ENCODE results near the gene PPP1R2C. TPM values are rescaled to one million over a fixed set of nuclear protein-coding genes. Genes with fewer than 3 reads are reported as not detected.

PPP1R2C gene
- total and polyA plus RNA-seq, 2 of the 4 experiments (the other 2 are of a cell fraction) = not detected

- no peak overlapping the region for H3K4me2 ChIP-seq (ENCODE audit: low read depth, low read length)
- H2AK9ac ChIP-seq (replicated peaks; ENCODE audit: low read depth, low read length, poor library complexity) = no peak overlapping the region
- no peaks in the 10 kb centered on the region for H4K20me1 ChIP-seq (ENCODE audit: insufficient read depth, low read length)
- BruUV-seq (replicated peaks) = no TSS peak
- intact Hi-C loops (cut with micrococcal nuclease) = no loop called here
- no peaks in the 10 kb centered on the region for H3K9me1 ChIP-seq (ENCODE audit: insufficient read depth, low read length)
- no peaks in the 10 kb centered on the region for H3K9me3 ChIP-seq (ENCODE audit: control insufficient read depth, insufficient read depth, low read length)
- H3K27ac ChIP-seq (ENCODE audit: insufficient read depth, low read length) = no peak overlapping the region
- ATAC-seq (ENCODE audit: low read depth) = no peak
- no peak overlapping the region for H2AFZ ChIP-seq (replicated peaks; ENCODE audit: low read length, poor library complexity)
- H3K18ac ChIP-seq (ENCODE audit: low read depth, low read length) = no peak overlapping the region
- H3K79me1 ChIP-seq (ENCODE audit: low read depth in 1 of 2, low read length in 2 of 2) = no peaks in the 10 kb centered on the region
- in situ Hi-C loops (cut with MboI; ENCODE audit: low sequenced_read_pairs) = no loop called here
- H2BK20ac ChIP-seq (ENCODE audit: low read depth, low read length) = no peak overlapping the region
- no peak overlapping the region for H4K5ac ChIP-seq (ENCODE audit: low read depth, low read length)
- H3K4ac ChIP-seq (ENCODE audit: low read depth, low read length) = no peak overlapping the region
- ChIA-PET CTCF (no interaction called here), POLR2A (ENCODE audit: unreplicated experiment) (no interaction called here)
- H3K36me3 ChIP-seq (ENCODE audit: control insufficient read depth, insufficient read depth, low read length) = no peaks in the 10 kb centered on the region
- no peaks in the 10 kb centered on the region for H3K4me1 ChIP-seq (ENCODE audit: control insufficient read depth, insufficient read depth, low read length)
- H2AK5ac ChIP-seq (ENCODE audit: low read depth, low read length) = no peak overlapping the region
- H2BK15ac ChIP-seq (ENCODE audit: low read depth, low read length) = no peak overlapping the region
- no peak overlapping the region for H2BK5ac ChIP-seq (ENCODE audit: low read depth, low read length, poor library complexity, severe bottlenecking)
- no peak overlapping the region for H3K9ac ChIP-seq (ENCODE audit: low read depth, low read length)
- H3K27me3 ChIP-seq (ENCODE audit: control insufficient read depth, insufficient read depth, low read length) = no peaks in the 10 kb centered on the region
- no peak overlapping the region for H2BK120ac ChIP-seq (ENCODE audit: low read depth, low read length)
- dilution Hi-C loops (cut with HindIII; ENCODE audit: low sequenced_read_pairs, unreplicated experiment) = no loop called here
- H3K4me3 ChIP-seq (ENCODE audit: insufficient read depth, low read depth, low read length) = no peak overlapping the region
- no peak overlapping the region for H3K23ac ChIP-seq (ENCODE audit: low read depth, low read length)
- no peak overlapping the region for H4K8ac ChIP-seq (ENCODE audit: low read depth in 2 of 2, low read length in 2 of 2)
- TF ChIP-seq POLR2A (IDR thresholded peaks at IDR 0.05; ENCODE audit: low read depth, low read length) (no peak), MAZ (IDR thresholded peaks at IDR 0.05; ENCODE audit: borderline replicate concordance, low read depth, low read length) (no peak), MAFK (IDR thresholded peaks at IDR 0.05; ENCODE audit: low read depth, low read length) (no peak), BHLHE40 (IDR thresholded peaks at IDR 0.05; ENCODE audit: low read depth, low read length) (no peak), CEBPB (IDR thresholded peaks at IDR 0.05; ENCODE audit: low read depth, low read length) (no peak), SMC3 (IDR thresholded peaks at IDR 0.05; ENCODE audit: low read depth, low read length) (no peak), CHD1 (IDR thresholded peaks at IDR 0.05; ENCODE audit: low read depth, low read length) (no peak), RCOR1 (IDR thresholded peaks at IDR 0.05; ENCODE audit: insufficient replicate concordance, low read length) (no peak), CTCF (conservative IDR thresholded peaks at IDR 0.05; ENCODE audit: low read depth, low read length) (no peak), FOS (IDR thresholded peaks at IDR 0.05; ENCODE audit: low read depth, low read length) (no peak), MXI1 (IDR thresholded peaks at IDR 0.05; ENCODE audit: borderline replicate concordance, low read depth, low read length) (no peak), RFX5 (IDR thresholded peaks at IDR 0.05; ENCODE audit: low read depth, low read length) (no peak), NFE2L2 (IDR thresholded peaks at IDR 0.05; ENCODE audit: low read depth, low read length) (no peak), USF2 (IDR thresholded peaks at IDR 0.05; ENCODE audit: low read depth, low read length) (no peak), RAD21 (IDR thresholded peaks at IDR 0.05; ENCODE audit: low read length) (no peak), ELK1 (IDR thresholded peaks at IDR 0.05; ENCODE audit: borderline replicate concordance, low read depth, low read length) (no peak)
- no CpG with 5 or more reads among the region's 3 CpGs for WGBS, 2 experiments (ENCODE audit: extremely low coverage in 2 of 2, insufficient read length in 1 of 2)
- no peak for DNase-seq
- H3K14ac ChIP-seq (replicated peaks; ENCODE audit: low read depth, low read length) = no peak overlapping the region
- no peak overlapping the region for H3K56ac ChIP-seq (ENCODE audit: extremely low read depth, insufficient read depth, low read length)
- H4K91ac ChIP-seq (ENCODE audit: insufficient read depth, low read depth, low read length) = no peak overlapping the region
Measured at GRCh38 chrX:42825201-42825600, 47.2 kb upstream of the PPP1R2C start.
